GM21390 (cell line): Measurements from ENCODE around the gene IFT172.
A peak's percentile ranks its signal among the peaks of the same experiment; 100 is the strongest.
"Not testable (repeated sequence)": the region's sequence is repeated elsewhere in the genome, so short reads cannot be mapped to it uniquely, and the experiment has no call there.

Experiments
- ATAC-seq: cut with Tn5 transposase; IDR thresholded peaks from one replicate; pipeline ENCODE4 v1.9.1; 2021; ENCODE audit not compliant: unreplicated experiment

The IFT172 gene, protein sequence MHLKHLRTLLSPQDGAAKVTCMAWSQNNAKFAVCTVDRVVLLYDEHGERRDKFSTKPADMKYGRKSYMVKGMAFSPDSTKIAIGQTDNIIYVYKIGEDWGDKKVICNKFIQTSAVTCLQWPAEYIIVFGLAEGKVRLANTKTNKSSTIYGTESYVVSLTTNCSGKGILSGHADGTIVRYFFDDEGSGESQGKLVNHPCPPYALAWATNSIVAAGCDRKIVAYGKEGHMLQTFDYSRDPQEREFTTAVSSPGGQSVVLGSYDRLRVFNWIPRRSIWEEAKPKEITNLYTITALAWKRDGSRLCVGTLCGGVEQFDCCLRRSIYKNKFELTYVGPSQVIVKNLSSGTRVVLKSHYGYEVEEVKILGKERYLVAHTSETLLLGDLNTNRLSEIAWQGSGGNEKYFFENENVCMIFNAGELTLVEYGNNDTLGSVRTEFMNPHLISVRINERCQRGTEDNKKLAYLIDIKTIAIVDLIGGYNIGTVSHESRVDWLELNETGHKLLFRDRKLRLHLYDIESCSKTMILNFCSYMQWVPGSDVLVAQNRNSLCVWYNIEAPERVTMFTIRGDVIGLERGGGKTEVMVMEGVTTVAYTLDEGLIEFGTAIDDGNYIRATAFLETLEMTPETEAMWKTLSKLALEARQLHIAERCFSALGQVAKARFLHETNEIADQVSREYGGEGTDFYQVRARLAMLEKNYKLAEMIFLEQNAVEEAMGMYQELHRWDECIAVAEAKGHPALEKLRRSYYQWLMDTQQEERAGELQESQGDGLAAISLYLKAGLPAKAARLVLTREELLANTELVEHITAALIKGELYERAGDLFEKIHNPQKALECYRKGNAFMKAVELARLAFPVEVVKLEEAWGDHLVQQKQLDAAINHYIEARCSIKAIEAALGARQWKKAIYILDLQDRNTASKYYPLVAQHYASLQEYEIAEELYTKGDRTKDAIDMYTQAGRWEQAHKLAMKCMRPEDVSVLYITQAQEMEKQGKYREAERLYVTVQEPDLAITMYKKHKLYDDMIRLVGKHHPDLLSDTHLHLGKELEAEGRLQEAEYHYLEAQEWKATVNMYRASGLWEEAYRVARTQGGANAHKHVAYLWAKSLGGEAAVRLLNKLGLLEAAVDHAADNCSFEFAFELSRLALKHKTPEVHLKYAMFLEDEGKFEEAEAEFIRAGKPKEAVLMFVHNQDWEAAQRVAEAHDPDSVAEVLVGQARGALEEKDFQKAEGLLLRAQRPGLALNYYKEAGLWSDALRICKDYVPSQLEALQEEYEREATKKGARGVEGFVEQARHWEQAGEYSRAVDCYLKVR (N-terminal part only)

GRCh38 chr2:27489498-27490397 is at the start of gene IFT172:
TSS of gene IFT172 (minus strand) at chr2:27489743. CDS start at chr2:27489653, 90 bp downstream.
- ATAC-seq = peak; percentile 91

DNA sequence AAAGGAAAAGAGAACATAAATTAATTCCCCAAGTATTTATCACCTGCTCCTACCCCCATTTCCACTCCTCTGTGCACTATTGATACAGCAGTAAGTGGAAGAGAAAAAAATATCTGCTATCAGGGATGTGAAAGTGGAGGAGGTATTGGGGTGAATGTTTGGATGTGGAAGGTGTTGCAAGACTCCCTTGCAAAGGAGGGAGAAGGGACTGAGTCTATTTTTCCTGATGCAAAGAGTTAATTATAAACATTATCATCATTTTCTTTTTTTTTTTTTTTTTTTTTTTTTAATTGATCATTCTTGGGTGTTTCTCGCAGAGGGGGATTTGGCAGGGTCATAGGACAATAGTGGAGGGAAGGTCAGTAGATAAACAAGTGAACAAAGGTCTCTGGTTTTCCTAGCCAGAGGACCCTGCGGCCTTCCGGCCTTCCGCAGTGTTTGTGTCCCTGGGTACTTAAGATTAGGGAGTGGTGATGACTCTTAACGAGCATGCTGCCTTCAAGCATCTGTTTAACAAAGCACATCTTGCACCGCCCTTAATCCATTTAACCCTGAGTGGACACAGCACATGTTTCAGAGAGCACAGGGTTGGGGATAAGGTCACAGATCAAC is 49.4 kb upstream of the IFT172 start:
- not testable (repeated sequence) for ATAC-seq

- no peak for ATAC-seq
These were observed 47.7 kb upstream of the IFT172 start for GRCh38 chr2:27537287-27537686.

- ATAC-seq = no peak
These were observed 42.4 kb upstream of the IFT172 start for GRCh38 chr2:27531983-27532382.

- ATAC-seq = no peak
These were observed 37.6 kb upstream of the IFT172 start for GRCh38 chr2:27527182-27527581.

DNA sequence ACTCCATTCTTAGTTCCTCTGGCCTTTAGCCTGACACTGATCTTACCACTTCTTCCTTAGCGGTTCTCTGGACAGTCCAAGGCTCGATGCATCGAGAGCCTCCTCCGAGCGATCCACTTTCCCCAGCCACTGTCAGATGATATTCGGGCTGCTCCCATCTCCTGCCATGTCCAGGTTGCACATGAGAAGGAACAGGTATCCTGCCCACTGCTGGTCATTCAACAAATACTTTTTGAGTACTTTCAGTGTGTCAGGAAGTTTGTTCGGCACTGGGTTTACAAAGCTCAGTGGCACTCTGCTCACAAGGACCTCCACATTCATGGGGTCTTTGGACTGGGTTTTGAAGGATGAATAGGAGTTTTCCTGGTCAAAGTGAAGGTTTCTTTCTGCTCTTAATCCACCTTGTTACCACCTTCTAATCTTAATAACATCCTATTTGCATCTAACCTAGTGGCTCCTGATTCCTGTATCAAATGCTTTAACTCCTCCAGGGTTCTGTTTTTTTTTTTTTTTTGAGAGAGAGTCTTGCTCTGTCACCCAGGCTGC is 32.9 kb upstream of the IFT172 start:
- no peak for ATAC-seq

GRCh38 chr2:27520316-27520715 is 30.8 kb upstream of the IFT172 start:
- ATAC-seq = no peak

DNA sequence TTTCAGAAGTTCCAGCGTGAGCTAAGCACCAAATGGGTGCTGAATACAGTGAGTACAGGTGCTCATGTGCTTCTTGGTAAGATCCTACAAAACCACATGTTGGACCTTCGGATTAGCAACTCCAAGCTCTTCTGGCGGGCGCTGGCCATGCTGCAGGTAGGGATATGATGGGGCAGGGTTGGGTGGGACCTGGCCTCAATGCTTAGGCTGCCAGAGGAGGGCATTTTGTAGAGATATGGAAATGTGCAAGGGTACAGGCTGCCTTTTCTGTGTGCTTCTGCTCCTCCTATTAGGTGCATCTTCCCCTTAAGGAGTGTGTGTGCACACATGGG is 29.2 kb upstream of the IFT172 start:
- no peak for ATAC-seq

GRCh38 chr2:27518113-27518781 is 28.7 kb upstream of the IFT172 start:
- no peak for ATAC-seq

DNA sequence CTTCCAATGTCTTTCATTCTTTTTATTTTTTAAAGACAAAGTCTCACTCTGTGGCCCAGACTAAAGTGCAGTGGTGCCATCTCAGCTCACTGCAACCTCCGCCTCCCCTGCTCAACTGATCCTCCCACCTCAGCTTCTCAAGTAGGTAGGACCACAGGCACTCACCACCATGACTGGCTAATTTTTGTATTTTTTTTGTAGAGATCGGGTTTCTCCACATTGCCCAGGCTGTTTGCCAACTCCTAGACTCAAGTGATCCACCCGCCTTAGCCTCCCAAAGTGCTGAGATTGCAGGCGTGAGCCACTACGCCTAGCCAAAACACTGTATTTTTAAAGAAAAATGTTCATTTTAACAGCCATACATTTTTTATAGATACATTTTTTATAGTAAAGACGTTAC is 19.8 kb upstream of the IFT172 start:
- no peak for ATAC-seq

- ATAC-seq = no peak
These were observed 17.8 kb upstream of the IFT172 start for GRCh38 chr2:27507293-27507692.

DNA sequence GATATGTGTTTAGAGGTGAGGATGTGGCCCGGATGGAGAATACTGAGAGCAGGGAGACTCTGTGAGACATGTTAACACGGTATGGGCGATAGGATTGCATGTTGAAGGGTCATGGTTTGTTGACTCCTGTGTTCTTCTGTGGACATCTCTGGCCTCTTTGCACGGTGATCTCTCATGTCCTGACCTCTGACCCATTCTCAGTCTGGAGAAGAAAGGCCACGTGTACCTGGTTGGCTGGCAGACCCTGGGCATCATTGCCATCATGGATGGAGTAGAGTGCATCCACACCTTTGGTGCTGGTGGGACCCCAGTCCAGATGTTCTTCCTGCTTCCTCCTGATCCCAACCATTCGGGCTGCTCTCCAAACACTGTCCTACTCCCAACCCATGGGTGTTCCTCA is 17.0 kb upstream of the IFT172 start:
- no peak for ATAC-seq

DNA sequence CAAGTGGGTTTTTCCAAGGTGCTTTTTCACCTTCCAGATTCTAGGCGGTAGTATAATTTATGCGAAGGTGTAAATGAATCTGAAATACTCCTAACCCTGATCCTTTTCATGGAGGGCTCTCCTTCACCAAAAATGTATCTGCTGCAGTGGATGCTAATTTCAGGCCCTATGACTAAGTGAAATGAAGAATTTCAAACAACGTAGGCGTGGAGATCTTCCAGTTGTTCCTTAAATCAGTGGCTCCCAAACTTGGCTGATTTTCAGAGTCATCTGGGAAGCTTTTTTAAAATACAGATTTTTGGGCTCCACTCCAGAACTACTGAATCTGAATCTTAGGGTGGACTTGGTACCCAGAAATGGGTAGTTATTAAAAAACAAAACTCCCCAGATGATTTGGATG is 12.6 kb upstream of the IFT172 start:
- no peak for ATAC-seq

GRCh38 chr2:27501042-27501441 is 11.5 kb upstream of the IFT172 start:
- no peak for ATAC-seq

DNA sequence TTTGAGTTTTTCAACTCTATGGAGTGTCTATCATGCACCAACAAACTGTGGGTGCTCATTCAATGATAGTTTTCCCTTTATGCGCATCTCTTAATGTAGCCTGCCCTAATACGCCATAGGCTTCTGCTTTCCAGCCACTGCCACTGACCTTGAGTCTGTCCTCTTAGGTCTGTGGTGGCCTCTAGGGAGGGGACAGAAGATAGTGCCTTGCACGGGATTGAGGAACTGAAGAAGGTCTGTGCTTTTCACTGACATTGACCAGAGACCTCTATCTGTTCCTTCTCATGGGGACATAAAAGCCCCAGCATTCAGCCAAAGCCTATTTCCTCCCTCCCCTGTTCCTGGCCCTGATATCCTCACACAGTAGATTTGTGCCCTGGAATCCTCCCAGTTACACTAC is 9.4 kb upstream of the IFT172 start:
- ATAC-seq = no peak

GRCh38 chr2:27497288-27497627 is 7.7 kb upstream of the IFT172 start:
- ATAC-seq = no peak

- ATAC-seq = no peak
These were observed 7.1 kb upstream of the IFT172 start, which contains the start of gene GCKR for GRCh38 chr2:27496357-27497287. TSS of gene GCKR (plus strand) at chr2:27496839. CDS start at chr2:27496905, 66 bp downstream.

DNA sequence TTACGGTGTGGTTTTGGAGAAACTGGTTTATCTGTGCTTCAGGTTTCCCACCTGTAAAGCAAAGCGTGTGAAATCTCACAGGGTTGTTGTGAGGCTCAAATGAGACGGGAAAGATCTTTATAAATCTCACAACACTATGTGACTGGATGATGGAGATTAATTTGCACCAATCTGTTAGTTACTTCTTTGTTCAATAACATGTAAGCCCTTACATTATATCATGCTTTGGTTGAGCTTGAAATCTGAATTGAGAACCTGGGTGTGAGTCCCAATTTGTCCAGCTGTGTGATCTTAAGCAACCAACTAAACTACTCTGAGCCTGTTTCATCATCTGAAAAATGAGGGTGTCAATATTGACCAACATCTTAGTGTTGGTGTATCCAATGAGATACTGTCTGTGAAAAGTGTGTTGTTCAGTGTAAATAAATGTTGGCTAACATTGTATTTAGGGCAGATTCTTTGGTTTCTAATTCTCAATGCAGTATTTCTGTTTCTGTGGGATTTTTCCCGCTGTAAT is 6.4 kb upstream of the IFT172 start:
- ATAC-seq = no peak
